GM12878 (cell line): ENCODE data around the gene PAQR5. TPM values are rescaled to one million over a fixed set of nuclear protein-coding genes. Genes with fewer than 3 reads are reported as not detected.

Source experiments
- ATAC-seq: fragments of 200-7000 bp; cut with Tn5 transposase; 3 replicates; pipeline ENCODE4 v1.9.1; 2020; ENCODE audit warnings: mild to moderate bottlenecking, moderate library complexity
- BruUV-seq: library from RNA; stranded (reverse); fragments of 400-500 nt; replicated peaks from 2 replicates; lab custom pipeline; 2021; lab: Mats Ljungman, UMichigan
- CTCF ChIA-PET: fragments of 300-600 bp; sonication (Branson Sonifier 250); formaldehyde crosslinking; extraction: SDS; loops from one replicate; lab custom pipeline; 2021; ENCODE audit warnings: inconsistent platforms; lab: Yijun Ruan, JAX
- POLR2A ChIA-PET: fragments of 350-600 bp; formaldehyde crosslinking; extraction: SDS; loops from one replicate; lab custom pipeline; 2021; ENCODE audit warnings: inconsistent platforms; lab: Charles Lee
- RAD21 ChIA-PET: fragments of 300-600 bp; sonication (Branson Sonifier 250); formaldehyde crosslinking; loops from one replicate; lab custom pipeline; 2023; ENCODE audit warnings: antibody characterized with exemption; ENCODE audit not compliant: unreplicated experiment; lab: Charles Lee
- SMC1A ChIA-PET: fragments of 300-600 bp; sonication (Branson Sonifier 250); formaldehyde crosslinking; loops from one replicate; lab custom pipeline; 2023; ENCODE audit not compliant: unreplicated experiment, uncharacterized antibody; lab: Charles Lee
- DNase-seq: peaks from one replicate; pipeline ENCODE4 v3.0.0-alpha.2; 2011; ENCODE audit warnings: low read depth, low spot score
- FAIRE-seq: peaks from 3 replicates; lab custom pipeline; 2011; peaks lifted over from hg19 to GRCh38; lab: Jason Lieb, UNC
- H2AFZ ChIP-seq: 2 replicates; pipeline ENCODE4 v1.6.0; 2011; ENCODE audit warnings: low read depth, low read length, control low read depth; ENCODE audit not compliant: control insufficient read depth
- H3K27ac ChIP-seq: 2 replicates; pipeline ENCODE4 v1.5.1; 2011; ENCODE audit warnings: control low read depth; ENCODE audit not compliant: control insufficient read depth, insufficient read depth
- H3K27me3 ChIP-seq, 2 experiments: replicated peaks in 1 of 2; 2 replicates each; pipeline versions ENCODE4 v1.6.0 to v1.6.1; 2011; ENCODE audit warnings: low read length in 1 of 2; ENCODE audit not compliant: control insufficient read depth in 2 of 2, insufficient read depth in 2 of 2
- H3K36me3 ChIP-seq, 2 experiments: 2 replicates each; pipeline ENCODE4 v1.5.1; 2011; ENCODE audit warnings: low read length in 1 of 2; ENCODE audit not compliant: control insufficient read depth in 2 of 2, insufficient read depth in 2 of 2
- H3K4me1 ChIP-seq: 2 replicates; pipeline ENCODE4 v1.6.1; 2011; ENCODE audit warnings: mild to moderate bottlenecking, low read length, moderate library complexity, mixed read lengths; ENCODE audit not compliant: control insufficient read depth, insufficient read depth
- H3K4me2 ChIP-seq: 2 replicates; pipeline ENCODE4 v1.6.0; 2011; ENCODE audit warnings: control low read depth; ENCODE audit not compliant: control insufficient read depth, insufficient read depth
- H3K4me3 ChIP-seq: fragments of 200-600 bp; sonication (generic); 2 replicates; pipeline ENCODE4 v1.5.1; 2016
- H3K79me2 ChIP-seq: 2 replicates; pipeline ENCODE4 v1.6.0; 2011; ENCODE audit warnings: low read length; ENCODE audit not compliant: control insufficient read depth, insufficient read depth
- H3K9ac ChIP-seq: 2 replicates; pipeline ENCODE4 v1.8.0; 2011; ENCODE audit warnings: low read length, control low read depth, mixed read lengths; ENCODE audit not compliant: control insufficient read depth, insufficient read depth
- H3K9me3 ChIP-seq: replicated peaks from 3 replicates; pipeline ENCODE4 v1.5.1; 2011; ENCODE audit warnings: mild to moderate bottlenecking, low read length; ENCODE audit not compliant: control insufficient read depth, insufficient read depth
- H4K20me1 ChIP-seq: 2 replicates; pipeline ENCODE4 v1.6.0; 2011; ENCODE audit not compliant: control insufficient read depth, insufficient read depth
- ETV6 ChIP-seq, 2 experiments: fragments of 450-650 bp in 1 of 2; IDR thresholded peaks in 1 of 2; conservative IDR thresholded peaks in 1 of 2; 2 replicates each; pipeline ENCODE4 v1.6.1; 2014; ENCODE audit warnings: antibody characterized with exemption in 1 of 2, borderline replicate concordance in 1 of 2, low read depth in 1 of 2, mild to moderate bottlenecking in 1 of 2, moderate library complexity in 1 of 2
- MEF2B ChIP-seq: fragments of 450-650 bp; IDR thresholded peaks from 2 replicates; pipeline ENCODE4 v1.6.1; 2018; ENCODE audit warnings: mild to moderate bottlenecking, moderate library complexity; ENCODE audit not compliant: partially characterized antibody, poor library complexity, severe bottlenecking
- NR2C2 ChIP-seq: IDR thresholded peaks from 2 replicates; pipeline ENCODE4 v1.6.1; 2011; ENCODE audit warnings: borderline replicate concordance, low read depth; ENCODE audit not compliant: control insufficient read depth, insufficient read length
- ZBTB33 ChIP-seq: fragments of 450-650 bp; IDR thresholded peaks from 2 replicates; pipeline ENCODE4 v1.6.1; 2017; ENCODE audit warnings: mild to moderate bottlenecking
- WGBS: methylation state at CpG from one replicate; pipeline ENCODE4 v1.1.6; 2016; ENCODE audit warnings: low lambda C conversion rate; ENCODE audit not compliant: insufficient replicate concordance, insufficient coverage; ENCODE audit errors: missing lambda C conversion rate; 5-methylcytosine and 5-hydroxymethylcytosine counted together
- in situ Hi-C: fragments of 300-500 bp; cut with MboI; formaldehyde crosslinking; loops from 9 replicates; pipeline ENCODE4 v1.14.3; 2018; ENCODE audit warnings: mixed read lengths
- intact Hi-C: fragments of 100-400 bp; cut with micrococcal nuclease; formaldehyde crosslinking; loops from one replicate; pipeline ENCODE4 v1.14.2; 2022; ENCODE audit not compliant: unreplicated experiment
- polyA plus RNA-seq, 11 experiments: library from polyadenylated mRNA; depleted of rRNA in 4 of 11; unstranded in 6 of 11; stranded (reverse) in 5 of 11; fragments of >200 nt; fragmentation: Nextera tagmentation in 4 of 11; fragmentation: Illumina TruSeq in 1 of 11; extraction: Ambion mirVana in 4 of 11; extraction: Trizol in 1 of 11; gene quantifications; 1 replicate in 1 of 11; 2 replicates in 10 of 11; pipeline versions ENCODE4 v1.2.1 to v1.2.3, GENCODE V29; 2011 to 2016; ENCODE audit warnings: inconsistent platforms in 2 of 11, missing spikeins in 2 of 11, low read depth in 1 of 11
- total RNA-seq, 4 experiments: library from RNA; depleted of rRNA in 3 of 4; stranded (reverse); fragments of >200 nt in 3 of 4; fragmentation: Illumina TruSeq in 1 of 4; extraction: Trizol in 1 of 4; gene quantifications; 2 replicates each; pipeline versions ENCODE4 v1.2.1 to v1.2.3, GENCODE V29; 2013 to 2021

PAQR5 gene
- total and polyA plus RNA-seq, 10 of the 15 experiments (the other 5 are each of a cell fraction or from before 2014, with no cell fraction given) = 0.02 to 0.03 TPM; not detected in 8

GRCh38 chr15:69384626-69385598 is 86.2 kb downstream of the PAQR5 start (continued):
- TF ChIP-seq ZBTB33 (no peak), MEF2B (no peak)

GRCh38 chr15:69385831-69386230 is 87.1 kb downstream of the PAQR5 start:
- H4K20me1 ChIP-seq = no peaks in the 10 kb centered on the region
- ChIA-PET POLR2A (no interaction called here), RAD21 (no interaction called here)
- intact Hi-C loops = no loop called here
- no peak for DNase-seq
- H2AFZ ChIP-seq = no peak overlapping the region
- no peak overlapping the region for H3K4me2 ChIP-seq
- no peaks in the 10 kb centered on the region for H3K36me3 ChIP-seq
- no peaks in the 10 kb centered on the region for H3K4me1 ChIP-seq
- no peaks in the 10 kb centered on the region for H3K79me2 ChIP-seq
- H3K27ac ChIP-seq = no peak overlapping the region
- no peaks in the 10 kb centered on the region for H3K9me3 ChIP-seq
- WGBS = 80% methylated on average over 2 of the region's 2 CpGs
- no peak for TF ChIP-seq ETV6 (conservative IDR thresholded peaks at IDR 0.05 in 1 of 2, IDR thresholded peaks at IDR 0.05 in 1 of 2; ENCODE audit: borderline replicate concordance in 1 of 2, low read depth in 1 of 2)
- peak; percentile 44 for TF ChIP-seq NR2C2
- TF ChIP-seq, all 136 proteins: peak for 1
- ChIA-PET CTCF (no interaction called here), SMC1A (no interaction called here)
- H3K4me3 ChIP-seq = no peak overlapping the region
- no peak overlapping the region for H3K9ac ChIP-seq
- no peak for ATAC-seq
- in situ Hi-C loops = loop anchor here (5.0 kb wide), 1 partner anchor 324 kb away; no protein-coding TSS in a partner anchor
- FAIRE-seq = no peak
- BruUV-seq = no TSS peak
- H3K27me3 ChIP-seq = peaks cover 0 to 3% of the 10 kb centered on the region in 2 experiments; a peak in 1 of 4 replicates
